GM21786 (cell line): Measurements from ENCODE around the gene PREX1.

Source experiments
- ATAC-seq: cut with Tn5 transposase; IDR thresholded peaks from one replicate; pipeline ENCODE4 v1.9.1; 2021; ENCODE audit not compliant: unreplicated experiment

PREX1 gene

DNA sequence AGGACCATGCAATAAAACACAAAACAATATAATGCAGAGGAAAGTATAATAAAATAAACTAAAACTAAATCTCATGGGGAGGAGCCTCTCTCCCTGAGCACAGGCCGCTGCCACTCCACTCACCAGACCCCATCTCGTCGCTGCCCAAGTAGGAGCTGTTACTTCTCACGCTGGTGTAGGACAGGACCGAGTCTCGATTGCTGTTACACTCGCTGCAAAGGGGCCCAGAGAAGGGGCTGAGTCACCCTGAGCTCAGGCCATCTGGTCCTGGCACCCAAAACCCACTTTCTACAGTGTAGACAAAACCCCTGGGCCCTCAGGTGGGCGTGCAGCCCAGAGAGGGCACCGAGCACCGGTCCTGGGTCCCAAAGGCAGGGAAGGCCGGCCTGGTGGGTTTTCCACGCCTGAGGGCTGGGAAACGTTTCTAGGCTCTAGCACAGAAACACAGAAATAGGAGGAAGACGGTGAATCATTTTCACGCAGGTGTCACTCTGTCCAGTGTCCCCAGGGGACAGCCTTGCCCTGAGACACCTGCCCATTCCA, 183.4 kb downstream of the PREX1 start:
- ATAC-seq, result no peak

DNA sequence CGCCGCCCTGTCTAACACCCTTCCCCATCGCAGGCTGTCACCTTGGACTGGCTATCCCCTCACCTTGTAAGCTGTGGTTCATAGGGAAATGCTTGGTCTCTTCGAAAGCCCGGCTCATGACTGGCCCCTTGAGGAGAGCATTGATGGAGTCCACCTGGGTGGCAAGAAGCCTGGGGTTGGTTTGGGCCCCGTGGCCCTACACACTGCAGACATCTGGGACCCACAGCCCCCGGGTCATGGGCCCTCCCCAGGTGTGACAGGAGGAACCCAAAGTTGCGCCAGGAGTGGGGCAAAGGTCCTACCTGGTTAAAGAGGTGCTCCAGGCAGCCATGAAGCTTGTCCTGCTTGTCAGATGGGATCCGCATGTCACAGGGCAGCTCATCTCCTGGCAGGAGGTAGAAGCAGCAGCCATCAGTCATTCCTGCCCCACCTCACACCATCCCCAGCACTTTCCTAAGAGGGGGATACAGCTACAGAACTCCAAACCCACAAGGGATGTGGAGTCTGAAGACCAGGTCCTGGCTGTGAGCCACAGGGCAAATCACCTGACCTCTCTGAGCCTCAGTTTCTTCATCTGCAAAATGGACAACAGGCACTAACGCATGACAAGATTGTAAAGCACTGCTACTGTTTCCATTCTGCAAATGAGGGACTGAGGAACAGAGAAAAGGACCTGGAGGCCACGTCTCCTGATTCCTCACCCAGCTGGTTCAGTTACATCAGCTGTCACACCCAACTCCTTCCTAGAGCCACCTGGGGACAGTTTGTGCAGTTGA, 185.5 kb downstream of the PREX1 start:
- no peak for ATAC-seq

- ATAC-seq, result no peak
Observed at GRCh38 chr20:48640871-48641270, 186.9 kb downstream of the PREX1 start.

GRCh38 chr20:48639899-48640298, 187.9 kb downstream of the PREX1 start:
- ATAC-seq, result no peak

DNA sequence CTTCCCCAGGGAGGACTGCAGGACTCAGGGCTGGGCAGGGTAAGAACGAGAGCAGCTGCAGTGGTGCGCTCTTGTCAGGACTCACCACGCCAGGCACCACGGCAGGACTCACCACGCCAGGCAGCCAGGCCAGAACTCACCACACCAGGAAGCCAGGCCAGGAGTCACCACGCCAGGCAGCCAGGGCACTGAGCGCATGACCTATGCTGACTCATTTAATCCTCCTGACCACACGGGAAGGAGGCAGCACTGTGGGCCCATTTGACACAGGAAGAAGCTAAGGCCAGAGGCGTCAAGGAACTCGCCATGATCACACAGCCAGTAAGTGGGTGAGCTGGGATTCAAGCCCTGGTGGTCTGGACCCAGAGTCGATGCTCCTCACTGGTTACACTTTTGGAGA, 189.3 kb downstream of the PREX1 start:
- ATAC-seq, result no peak

DNA sequence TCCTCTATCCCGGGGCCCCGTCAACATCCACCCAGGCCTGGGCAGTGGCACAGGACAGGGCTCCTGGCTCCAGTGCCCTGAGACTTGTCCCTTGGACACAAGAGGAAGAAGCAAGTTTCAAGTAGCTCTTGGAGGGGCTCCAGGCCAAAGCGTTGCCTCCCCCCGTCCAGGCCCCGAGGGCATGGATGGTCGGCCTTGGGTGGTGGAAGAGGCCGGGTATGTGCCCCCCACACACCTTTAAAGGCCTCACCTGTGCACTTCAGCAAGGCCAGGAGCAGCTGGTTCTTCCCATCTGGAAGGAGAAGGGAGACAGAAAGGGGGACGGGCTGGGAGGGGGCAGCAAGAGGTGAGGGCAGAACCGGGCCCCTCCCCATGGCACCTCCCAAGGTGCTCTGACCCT, 190.3 kb downstream of the PREX1 start:
- ATAC-seq, result no peak

DNA sequence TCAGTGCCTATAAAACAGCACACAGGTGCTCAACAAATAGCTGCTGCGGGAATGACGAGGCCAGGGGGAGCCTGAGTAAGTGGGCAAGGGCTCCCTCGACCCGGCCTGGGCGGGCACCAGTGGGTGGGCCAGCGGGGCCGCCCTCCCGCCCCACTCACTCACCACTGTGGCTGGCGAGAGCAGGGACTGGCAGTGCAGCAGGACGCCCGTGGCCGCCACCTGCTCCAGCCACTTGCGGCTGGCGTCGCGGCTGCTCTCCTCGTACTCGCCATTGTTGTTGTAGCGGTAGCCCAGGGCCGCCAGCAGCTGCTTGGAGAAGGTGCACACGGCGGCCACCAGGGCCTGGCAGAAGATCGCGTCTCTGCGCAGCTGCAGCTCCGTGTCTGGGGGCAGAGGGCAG, 191.5 kb downstream of the PREX1 start:
- ATAC-seq, result no peak

DNA sequence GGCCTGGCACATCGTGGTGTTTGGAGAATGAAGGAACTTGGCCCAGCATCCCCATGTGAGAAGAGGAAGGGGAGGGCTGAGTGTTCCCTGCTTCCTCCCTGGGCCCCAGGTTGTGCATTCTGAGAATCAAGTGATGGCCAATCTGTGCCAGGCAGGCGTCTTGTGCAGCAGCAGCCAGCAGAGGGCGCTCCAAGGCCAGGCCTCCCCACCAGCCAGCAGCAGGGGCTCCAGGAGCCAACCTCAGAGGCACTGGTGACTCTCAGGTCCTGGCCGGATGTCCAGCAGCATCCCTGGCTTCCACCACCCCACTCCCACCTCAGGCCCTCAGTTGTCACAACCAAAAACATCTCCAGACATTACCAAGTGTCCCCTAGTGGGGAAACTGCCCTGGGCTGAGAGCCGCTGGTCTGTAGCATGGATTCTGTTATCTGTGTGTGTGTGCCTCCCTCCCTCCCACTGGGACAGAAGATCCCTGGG, 192.0 kb downstream of the PREX1 start:
- no peak for ATAC-seq

- no peak for ATAC-seq
Observed at GRCh38 chr20:48635361-48635760, 192.4 kb downstream of the PREX1 start.

DNA sequence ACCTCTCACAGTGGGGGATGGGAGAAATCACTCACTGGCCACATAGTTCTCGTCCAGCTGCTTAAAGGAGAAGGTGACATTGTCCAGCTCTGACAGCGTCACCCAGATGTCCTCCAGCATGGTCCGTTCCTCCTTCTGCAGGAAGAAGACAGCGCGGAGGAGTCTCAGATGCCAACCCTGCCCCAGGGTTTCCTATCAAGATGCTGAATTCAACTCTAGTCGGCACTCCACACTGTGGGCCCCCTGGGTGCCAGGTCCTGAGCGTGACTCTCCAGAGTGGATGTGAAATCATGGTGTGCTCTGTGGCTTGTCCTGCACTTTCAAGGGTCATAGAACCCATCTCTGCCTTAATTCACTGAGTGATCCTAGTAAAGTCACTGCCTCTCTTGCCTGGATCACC, 193.2 kb downstream of the PREX1 start:
- no peak for ATAC-seq

DNA sequence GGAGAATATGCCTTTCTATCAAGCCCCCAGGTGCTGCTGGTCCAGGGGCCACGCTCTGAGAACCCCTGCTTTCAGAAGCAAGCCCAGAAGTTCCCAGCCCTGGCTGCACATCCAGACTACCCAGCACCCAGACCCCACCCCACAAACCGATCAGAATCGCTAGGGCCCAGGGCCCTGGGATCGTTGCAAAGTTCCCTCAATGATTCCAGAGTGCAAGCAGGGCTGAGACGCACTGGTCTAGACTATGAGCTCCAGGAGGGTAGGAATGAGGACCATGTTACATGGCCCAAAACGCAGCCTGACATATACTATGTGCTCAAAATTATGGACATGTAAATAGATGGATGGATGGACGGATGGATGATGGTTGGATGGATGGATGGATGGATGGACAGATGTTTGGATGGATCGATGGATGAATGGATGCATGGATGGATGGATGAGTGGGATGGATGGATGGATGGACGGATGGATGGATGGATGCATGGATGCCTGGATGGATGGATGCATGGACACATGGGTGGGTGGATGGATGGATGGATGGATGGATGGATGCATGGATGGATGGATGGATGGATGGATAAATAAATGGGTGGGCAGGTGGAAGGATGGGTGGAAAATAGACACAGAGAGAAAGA, 194.1 kb downstream of the PREX1 start:
- ATAC-seq, result no peak

DNA sequence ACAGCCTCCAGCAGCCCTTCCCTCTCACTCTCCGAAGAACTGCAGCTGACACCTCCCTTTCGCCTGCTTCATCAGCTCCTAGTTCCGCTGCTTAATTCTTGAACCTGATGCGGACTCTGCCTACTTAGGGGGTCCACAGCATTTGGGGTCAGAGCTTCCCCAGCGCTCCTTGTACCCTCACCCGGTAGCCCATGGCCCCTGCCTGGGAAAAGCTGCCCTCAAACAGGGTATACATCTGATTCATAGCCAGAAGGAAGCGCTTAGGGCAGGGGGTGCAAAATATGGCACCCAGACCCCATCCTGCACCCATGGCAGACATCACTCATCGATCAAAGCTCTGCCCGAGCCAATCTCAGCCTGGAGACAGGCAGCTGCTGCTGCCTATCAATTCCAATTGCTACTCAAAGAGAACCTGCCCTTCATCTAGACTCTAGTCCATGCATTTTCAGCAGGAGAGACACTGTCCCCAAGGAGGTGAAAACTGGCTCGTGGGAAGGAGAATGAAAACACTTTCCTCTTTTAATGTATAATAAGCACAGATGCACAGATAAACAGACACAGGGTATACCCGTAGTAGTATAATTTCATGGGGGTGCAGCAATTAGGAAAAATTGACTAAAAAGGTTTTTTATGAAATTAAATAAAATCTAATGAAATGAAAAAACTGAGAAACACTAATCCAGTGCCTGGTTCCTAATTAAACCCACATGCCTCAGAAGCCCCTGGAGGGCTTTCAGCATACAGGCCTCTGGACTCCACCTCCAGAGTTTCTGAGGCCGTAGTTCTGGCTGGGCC, 194.8 kb downstream of the PREX1 start:
- no peak for ATAC-seq

DNA sequence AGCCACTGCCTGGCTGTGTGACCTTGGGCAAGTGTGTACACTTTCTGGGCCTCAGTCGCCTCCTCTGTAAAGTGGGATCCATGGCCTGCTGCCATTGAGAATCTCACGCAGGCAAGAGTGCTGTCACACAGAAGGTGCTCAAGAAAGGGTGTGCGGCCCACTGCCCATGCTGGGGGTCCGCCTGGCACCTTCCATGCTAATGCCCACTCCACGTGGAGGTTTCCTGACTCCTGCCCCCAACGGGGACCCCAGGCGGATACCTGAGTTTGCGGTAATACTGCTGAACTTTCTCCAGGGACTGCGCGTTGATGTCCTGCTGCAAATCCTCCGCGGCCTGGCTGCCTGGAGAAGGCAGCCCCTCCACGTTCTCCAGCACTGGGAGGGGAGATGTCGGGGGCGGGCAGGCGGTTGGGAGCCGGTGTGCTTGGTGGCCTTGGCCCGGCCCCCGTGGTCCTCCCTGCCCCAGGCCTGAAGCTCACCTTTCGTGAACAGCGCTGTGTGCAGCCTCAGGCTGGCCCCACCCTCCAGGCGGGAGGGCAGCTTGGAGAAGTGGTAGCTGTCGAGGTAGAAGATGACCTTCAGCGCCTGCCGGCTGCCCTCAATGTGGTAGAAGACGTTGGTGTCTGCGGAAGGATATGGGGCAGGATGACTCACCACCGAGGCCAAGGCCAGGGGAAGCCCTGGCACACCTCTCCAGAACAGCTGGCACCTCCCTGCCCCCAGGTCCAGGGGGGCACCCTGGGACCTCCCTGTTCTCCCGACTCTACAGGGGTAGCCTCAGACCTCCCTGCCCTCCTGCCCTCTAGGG, 195.6 kb downstream of the PREX1 start:
- ATAC-seq, result no peak

- ATAC-seq, result no peak
Observed at GRCh38 chr20:48631114-48632016, 196.4 kb downstream of the PREX1 start.

DNA sequence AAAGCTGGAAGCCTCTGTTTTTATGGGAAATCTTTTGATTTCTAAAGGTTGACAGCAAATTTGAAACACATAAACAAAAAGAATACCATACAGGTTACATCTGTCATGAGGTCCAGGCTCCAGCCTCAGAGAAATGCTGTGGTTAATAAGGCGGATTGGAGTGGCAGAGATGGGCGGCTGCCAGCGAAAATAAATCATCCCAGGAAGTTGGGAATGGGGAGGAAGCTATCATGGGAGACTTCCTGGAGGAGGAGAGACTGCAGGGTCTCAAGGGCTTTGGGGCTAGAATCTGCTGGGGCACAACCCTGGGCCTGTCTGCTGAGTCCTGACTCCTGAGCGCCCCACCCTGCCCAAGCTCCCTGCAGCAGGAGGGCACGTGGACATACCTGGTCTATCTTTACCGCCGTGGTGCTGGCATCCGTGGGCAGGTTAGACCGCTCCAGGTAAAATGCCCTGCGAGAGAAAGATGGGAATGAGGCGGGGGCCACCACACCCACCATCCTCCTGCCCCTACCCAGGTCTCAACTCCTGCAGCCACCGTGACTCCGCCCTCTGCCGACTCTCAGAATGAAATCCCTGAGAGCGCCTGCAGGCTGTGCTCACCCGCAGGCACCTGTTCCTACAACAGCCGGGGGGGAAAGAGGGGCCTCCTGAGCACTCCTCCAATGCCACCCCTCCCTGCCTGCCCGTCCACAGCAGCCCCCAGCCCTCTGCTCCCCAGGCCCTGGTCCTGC, 197.3 kb downstream of the PREX1 start:
- no peak for ATAC-seq

DNA sequence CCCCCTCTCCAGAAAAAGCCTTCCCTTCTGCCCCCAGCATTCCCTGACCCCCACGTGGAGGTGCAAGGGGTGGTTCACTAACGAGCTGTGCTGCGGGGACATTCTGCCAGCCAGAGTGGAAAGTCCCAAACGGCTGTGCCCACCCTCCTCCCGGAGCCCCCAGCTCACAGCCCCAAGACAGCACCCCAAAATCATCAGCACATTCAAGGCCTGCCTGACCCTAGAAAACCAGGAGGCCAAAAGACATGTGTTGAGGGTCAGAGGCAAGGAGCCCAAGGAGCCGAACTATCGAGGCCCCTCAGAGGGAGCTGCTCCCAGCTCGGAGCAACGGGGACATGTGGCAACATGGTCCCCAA, 197.9 kb downstream of the PREX1 start:
- ATAC-seq, result no peak

- no peak for ATAC-seq
Observed at GRCh38 chr20:48629069-48629959, 198.5 kb downstream of the PREX1 start.

GRCh38 chr20:48627737-48628128, 200.1 kb downstream of the PREX1 start:
- ATAC-seq, result no peak
